DND-41 (cell line): Measurements from ENCODE around the gene OR7A17.

Source experiments
- EZH2 ChIP-seq: IDR thresholded peaks from 3 replicates; pipeline ENCODE4 v1.6.1; 2012; ENCODE audit warnings: borderline replicate concordance, low read depth, mild to moderate bottlenecking, moderate library complexity, low read length, inconsistent platforms; ENCODE audit not compliant: severe bottlenecking
- TF ChIP-seq, protein P1 (sequence below): IDR thresholded peaks from 2 replicates; pipeline ENCODE4 v1.5.1; 2012; ENCODE audit warnings: borderline replicate concordance, low read length, moderate library complexity, mild to moderate bottlenecking; ENCODE audit not compliant: poor library complexity, severe bottlenecking; ENCODE audit errors: extremely low read depth

GRCh38 chr19:14916848-14917247 is 30.9 kb upstream of the OR7A17 start:
- TF ChIP-seq, protein P1, sequence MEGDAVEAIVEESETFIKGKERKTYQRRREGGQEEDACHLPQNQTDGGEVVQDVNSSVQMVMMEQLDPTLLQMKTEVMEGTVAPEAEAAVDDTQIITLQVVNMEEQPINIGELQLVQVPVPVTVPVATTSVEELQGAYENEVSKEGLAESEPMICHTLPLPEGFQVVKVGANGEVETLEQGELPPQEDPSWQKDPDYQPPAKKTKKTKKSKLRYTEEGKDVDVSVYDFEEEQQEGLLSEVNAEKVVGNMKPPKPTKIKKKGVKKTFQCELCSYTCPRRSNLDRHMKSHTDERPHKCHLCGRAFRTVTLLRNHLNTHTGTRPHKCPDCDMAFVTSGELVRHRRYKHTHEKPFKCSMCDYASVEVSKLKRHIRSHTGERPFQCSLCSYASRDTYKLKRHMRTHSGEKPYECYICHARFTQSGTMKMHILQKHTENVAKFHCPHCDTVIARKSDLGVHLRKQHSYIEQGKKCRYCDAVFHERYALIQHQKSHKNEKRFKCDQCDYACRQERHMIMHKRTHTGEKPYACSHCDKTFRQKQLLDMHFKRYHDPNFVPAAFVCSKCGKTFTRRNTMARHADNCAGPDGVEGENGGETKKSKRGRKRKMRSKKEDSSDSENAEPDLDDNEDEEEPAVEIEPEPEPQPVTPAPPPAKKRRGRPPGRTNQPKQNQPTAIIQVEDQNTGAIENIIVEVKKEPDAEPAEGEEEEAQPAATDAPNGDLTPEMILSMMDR: no peak
- TF ChIP-seq EZH2: no peak
